Measurements from ENCODE around the gene GPR15.

DNA sequence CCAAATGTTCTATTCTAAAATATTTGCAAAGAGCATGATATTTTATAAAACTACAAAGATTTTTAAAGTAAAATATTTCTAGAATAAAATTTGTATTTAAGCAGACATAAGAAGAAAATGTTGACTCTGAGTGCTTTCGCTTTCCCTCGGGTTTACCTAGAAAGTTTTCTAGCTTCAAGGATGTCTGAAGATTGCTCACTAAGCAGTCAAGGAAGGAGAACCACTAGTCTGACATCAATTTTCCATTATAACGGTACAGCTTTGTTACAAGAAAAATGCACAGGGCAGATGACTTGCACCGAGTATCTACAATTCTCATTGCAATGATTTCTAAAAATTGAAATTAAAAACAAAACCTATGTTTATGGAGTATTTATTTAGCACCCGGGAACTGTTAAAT lies 14.2 kb downstream of the GPR15 start:
- TF ChIP-seq, protein P1, sequence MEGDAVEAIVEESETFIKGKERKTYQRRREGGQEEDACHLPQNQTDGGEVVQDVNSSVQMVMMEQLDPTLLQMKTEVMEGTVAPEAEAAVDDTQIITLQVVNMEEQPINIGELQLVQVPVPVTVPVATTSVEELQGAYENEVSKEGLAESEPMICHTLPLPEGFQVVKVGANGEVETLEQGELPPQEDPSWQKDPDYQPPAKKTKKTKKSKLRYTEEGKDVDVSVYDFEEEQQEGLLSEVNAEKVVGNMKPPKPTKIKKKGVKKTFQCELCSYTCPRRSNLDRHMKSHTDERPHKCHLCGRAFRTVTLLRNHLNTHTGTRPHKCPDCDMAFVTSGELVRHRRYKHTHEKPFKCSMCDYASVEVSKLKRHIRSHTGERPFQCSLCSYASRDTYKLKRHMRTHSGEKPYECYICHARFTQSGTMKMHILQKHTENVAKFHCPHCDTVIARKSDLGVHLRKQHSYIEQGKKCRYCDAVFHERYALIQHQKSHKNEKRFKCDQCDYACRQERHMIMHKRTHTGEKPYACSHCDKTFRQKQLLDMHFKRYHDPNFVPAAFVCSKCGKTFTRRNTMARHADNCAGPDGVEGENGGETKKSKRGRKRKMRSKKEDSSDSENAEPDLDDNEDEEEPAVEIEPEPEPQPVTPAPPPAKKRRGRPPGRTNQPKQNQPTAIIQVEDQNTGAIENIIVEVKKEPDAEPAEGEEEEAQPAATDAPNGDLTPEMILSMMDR (IDR thresholded peaks at IDR 0.05; ENCODE audit: low read depth, low read length, poor library complexity, severe bottlenecking), result no peak
- TF ChIP-seq EZH2phosphoT487 (IDR thresholded peaks at IDR 0.05; ENCODE audit: borderline replicate concordance, low read length), result no peak

All from DOHH2 (cell line).